ENCODE results near the gene CDK11B.
A peak's percentile ranks its signal among the peaks of the same experiment; 100 is the strongest.

Gene CDK11B

GRCh38 chr1:1626207-1627141 is 32.3 kb downstream of the CDK11B start:
- DNase-seq, result no peak

- no peak for DNase-seq
These were observed 33.0 kb downstream of the CDK11B start for GRCh38 chr1:1625824-1626206.

GRCh38 chr1:1625404-1625775 is 33.4 kb downstream of the CDK11B start:
- DNase-seq, result no peak

GRCh38 chr1:1624443-1625403 is 34.1 kb downstream of the CDK11B start:
- no peak for DNase-seq

- no peak for DNase-seq
These were observed 35.0 kb downstream of the CDK11B start for GRCh38 chr1:1623631-1624442.

GRCh38 chr1:1623181-1623630 is 35.6 kb downstream of the CDK11B start:
- DNase-seq, result no peak

- DNase-seq, result no peak
These were observed 36.1 kb downstream of the CDK11B start for GRCh38 chr1:1622788-1623094.

- DNase-seq, result no peak
These were observed 36.6 kb downstream of the CDK11B start for GRCh38 chr1:1622010-1622787.

- no peak for DNase-seq
These were observed 37.4 kb downstream of the CDK11B start for GRCh38 chr1:1621173-1622009.

- DNase-seq, result no peak
These were observed 38.2 kb downstream of the CDK11B start for GRCh38 chr1:1620433-1621139.

- DNase-seq, result no peak
These were observed 38.9 kb downstream of the CDK11B start for GRCh38 chr1:1619917-1620361.

- no peak for DNase-seq
These were observed 40.3 kb downstream of the CDK11B start for GRCh38 chr1:1618396-1619068.

- DNase-seq, result no peak
These were observed 40.9 kb downstream of the CDK11B start for GRCh38 chr1:1617925-1618324.

GRCh38 chr1:1617516-1617915 is 41.3 kb downstream of the CDK11B start:
- no peak for DNase-seq

GRCh38 chr1:1616838-1617237 is 42.0 kb downstream of the CDK11B start:
- DNase-seq, result no peak

GRCh38 chr1:1616045-1616790 is 42.6 kb downstream of the CDK11B start:
- DNase-seq, result peak; percentile 54

- peak; percentile 99 for DNase-seq
These were observed 43.4 kb downstream of the CDK11B start, which contains the start of gene MIB2 for GRCh38 chr1:1615256-1616044. Gene MIB2 (plus strand): TSS chr1:1615500. CDS start chr1:1623453, 7,953 bp downstream.

- DNase-seq, result no peak
These were observed 43.9 kb downstream of the CDK11B start for GRCh38 chr1:1614954-1615255.

All from CD4-positive, alpha-beta T cell treated with Interleukin-15 for 1 hour (primary cell).